Activated naive CD4-positive, alpha-beta T cell treated with anti-CD3 and anti-CD28 coated beads, Interleukin-2, amount 50 U/mL, for 24 hours (primary cell): ENCODE results near the gene RPL13A.
"Not testable (repeated sequence)": the region's sequence is repeated elsewhere in the genome, so short reads cannot be mapped to it uniquely, and the experiment has no call there.

ENCODE experiments used
- H3K27ac Mint-ChIP-seq: one replicate; pipeline ENCODE4 v1.8.0; 2021; ENCODE audit warnings: mild to moderate bottlenecking, mixed read lengths
- H3K27me3 Mint-ChIP-seq: one replicate; pipeline ENCODE4 v1.8.0; 2021; ENCODE audit warnings: mixed read lengths
- H3K36me3 Mint-ChIP-seq: one replicate; pipeline ENCODE4 v1.8.0; 2021; ENCODE audit warnings: mixed read lengths
- H3K4me1 Mint-ChIP-seq: one replicate; pipeline ENCODE4 v1.8.0; 2021; ENCODE audit warnings: mixed read lengths
- H3K4me3 Mint-ChIP-seq: one replicate; pipeline ENCODE4 v1.8.0; 2021; ENCODE audit warnings: mild to moderate bottlenecking, mixed read lengths
- H3K9me3 Mint-ChIP-seq: one replicate; pipeline ENCODE4 v1.8.0; 2021; ENCODE audit warnings: mixed read lengths

RPL13A gene

DNA sequence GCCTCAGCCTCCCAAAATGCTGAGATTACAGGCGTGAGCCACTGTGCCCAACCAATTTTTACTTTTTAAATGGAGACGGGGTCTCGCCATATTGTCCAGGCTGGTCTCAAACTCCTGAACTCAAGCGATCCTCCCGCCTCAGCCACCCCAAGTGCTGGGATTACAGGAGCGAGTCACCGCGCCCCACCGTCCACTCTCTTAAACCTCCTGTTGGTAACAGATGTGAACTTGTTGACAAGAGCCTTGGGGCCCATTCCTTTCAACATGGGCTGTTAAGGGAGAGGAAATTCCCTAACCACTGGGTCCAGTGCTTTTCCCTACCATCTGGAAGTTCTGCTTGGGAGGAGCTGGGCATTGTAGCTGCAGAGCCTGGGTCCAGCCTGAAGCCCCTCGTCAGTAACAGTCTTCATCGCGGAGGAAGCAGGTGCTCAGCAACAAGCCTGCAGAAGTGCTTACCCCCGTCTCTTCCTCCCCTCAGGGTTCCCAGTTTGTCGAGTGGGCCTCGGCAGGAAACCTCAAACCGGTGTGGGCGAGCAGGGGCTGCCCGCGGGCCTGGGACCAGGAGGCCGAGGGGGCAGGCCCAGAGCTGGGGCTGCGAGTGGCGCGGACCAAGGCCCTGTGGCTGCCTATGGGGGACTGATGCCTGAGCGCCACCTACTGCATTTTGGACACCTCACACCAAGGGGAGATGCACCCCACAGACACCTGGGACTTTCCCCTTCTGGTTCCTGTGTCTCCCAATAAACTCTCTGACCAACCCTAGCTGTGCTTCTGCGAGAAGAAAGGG lies 17.4 kb upstream of the RPL13A start:
- H3K4me1 Mint-ChIP-seq, result peaks cover 49% of the 10 kb centered on the region
- no peaks in the 10 kb centered on the region for H3K9me3 Mint-ChIP-seq

DNA sequence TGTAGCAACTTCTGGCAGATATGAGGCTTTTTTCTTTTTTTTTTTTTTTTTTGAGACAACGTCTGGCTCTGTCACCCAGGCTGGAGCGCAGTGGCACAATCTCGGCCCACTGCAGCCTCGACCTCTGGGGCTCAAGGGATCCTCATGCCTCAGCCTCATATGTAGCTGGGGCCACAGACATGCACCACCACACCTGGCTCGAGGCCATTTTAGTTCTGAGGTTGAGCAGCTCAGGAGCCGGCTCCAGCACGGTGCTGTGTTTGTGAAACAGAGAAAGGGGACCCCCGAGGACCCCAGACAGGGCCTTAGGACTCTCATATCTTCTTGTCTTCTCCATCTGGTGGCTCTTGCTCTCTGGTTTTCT lies 16.8 kb upstream of the RPL13A start:
- H3K36me3 Mint-ChIP-seq, result no peaks in the 10 kb centered on the region
- peaks cover 55% of the 10 kb centered on the region for H3K4me1 Mint-ChIP-seq
- H3K27ac Mint-ChIP-seq, result peak overlapping the region; percentile 68
- peak overlapping the region; percentile 36 for H3K4me3 Mint-ChIP-seq
- H3K9me3 Mint-ChIP-seq, result no peaks in the 10 kb centered on the region
- H3K27me3 Mint-ChIP-seq, result no peaks in the 10 kb centered on the region

More for the DNA sequence above, 17.4 kb upstream of the RPL13A start:
- Mint-ChIP-seq H3K27ac (peak overlapping the region; percentile 68), H3K36me3 (no peaks in the 10 kb centered on the region), H3K4me3 (peak overlapping the region; percentile 36), H3K27me3 (no peaks in the 10 kb centered on the region)

DNA sequence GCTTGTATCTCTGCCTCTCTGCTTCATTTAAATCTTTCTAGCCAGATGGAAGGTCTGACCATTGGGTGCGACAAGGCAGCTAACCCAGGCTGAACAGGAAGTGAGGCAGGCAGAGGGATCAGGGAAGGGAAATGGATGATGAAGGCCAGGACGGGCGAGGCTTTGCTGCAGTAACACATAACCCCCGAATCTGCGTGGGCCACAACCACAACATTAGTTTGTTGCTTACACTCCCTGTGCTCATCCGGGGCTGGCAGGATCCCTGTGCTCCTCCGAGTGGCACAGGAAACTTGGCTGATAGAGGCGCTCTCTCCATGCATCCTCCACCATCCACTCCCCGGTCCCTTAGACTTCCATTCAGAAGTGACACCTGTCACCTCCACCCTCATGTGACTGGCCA lies 14.5 kb upstream of the RPL13A start:
- Mint-ChIP-seq H3K27ac (peak overlapping the region; percentile 98), H3K4me3 (peak overlapping the region; percentile 96), H3K4me1 (peaks cover 66% of the 10 kb centered on the region), H3K36me3 (peaks cover 3% of the 10 kb centered on the region), H3K9me3 (no peaks in the 10 kb centered on the region), H3K27me3 (no peaks in the 10 kb centered on the region)

DNA sequence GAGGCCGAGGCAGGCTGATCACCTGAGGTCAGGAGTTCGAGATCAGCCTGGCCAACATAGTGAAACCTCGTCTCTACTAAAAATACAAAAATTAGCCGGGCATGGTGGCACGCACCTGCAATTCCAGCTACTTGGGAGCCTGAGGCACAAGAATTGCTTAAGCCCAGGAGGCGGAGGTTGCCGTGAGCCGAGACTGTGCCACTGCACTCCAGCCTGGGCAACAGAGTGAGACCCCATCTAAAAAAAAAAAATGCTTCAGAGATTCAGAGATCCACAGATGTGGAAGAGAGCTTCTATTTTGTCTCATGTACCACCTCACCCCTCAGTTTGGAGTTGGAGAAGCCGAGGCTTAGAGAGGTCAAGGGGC lies 13.9 kb upstream of the RPL13A start:
- H3K4me3 Mint-ChIP-seq, result peak overlapping the region; percentile 96
- H3K36me3 Mint-ChIP-seq, H3K9me3 Mint-ChIP-seq, H3K27me3 Mint-ChIP-seq: not testable (repeated sequence)
- peaks cover 65% of the 10 kb centered on the region for H3K4me1 Mint-ChIP-seq
- peak overlapping the region; percentile 98 for H3K27ac Mint-ChIP-seq

DNA sequence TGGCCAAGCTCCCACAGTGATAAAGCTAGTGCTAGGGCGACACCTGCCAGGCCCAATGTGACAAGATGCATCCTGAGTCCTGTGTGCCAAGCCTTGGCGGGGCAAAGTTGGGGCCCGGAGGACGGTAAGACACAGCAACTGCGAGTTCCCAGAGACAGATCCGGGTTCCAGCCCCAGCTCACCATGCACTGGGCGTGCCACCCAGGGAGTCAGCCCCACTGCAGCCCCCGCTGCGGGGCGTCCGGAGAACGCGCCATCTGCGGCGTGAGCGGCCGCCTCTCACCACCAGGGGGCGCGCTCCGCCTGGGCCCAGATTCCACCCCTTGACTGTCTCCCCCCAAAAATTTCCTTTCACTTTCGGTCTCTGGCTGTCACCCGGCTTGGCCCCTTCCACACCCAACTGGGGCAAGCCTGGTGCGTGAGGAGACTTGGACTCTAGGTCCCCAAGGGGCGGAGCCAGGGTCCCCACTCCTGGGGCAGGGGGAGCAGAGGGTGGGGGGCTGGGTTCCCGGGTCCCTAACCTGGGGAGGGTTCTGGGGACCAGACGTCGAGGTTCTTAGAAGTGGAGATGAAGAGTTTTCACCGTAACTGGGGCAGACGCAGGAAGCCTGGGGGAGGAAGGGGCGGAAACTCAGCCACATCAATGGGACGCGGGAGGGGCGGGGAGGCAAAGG lies 13.4 kb upstream of the RPL13A start, which contains the start of gene FLT3LG:
FLT3LG (plus strand) TSS at position 348 of the 674 bp plus-strand sequence. CDS start 425 bp downstream, outside the sequence.
- peaks cover 62% of the 10 kb centered on the region for H3K4me1 Mint-ChIP-seq
- peak within 1 kb of the TSS; percentile 96 for H3K4me3 Mint-ChIP-seq
- no peaks in the 10 kb centered on the region for H3K27me3 Mint-ChIP-seq
- peaks cover 3% of the 10 kb centered on the region for H3K36me3 Mint-ChIP-seq
- no peaks in the 10 kb centered on the region for H3K9me3 Mint-ChIP-seq
- H3K27ac Mint-ChIP-seq, result peak within 1 kb of the TSS; percentile 98

DNA sequence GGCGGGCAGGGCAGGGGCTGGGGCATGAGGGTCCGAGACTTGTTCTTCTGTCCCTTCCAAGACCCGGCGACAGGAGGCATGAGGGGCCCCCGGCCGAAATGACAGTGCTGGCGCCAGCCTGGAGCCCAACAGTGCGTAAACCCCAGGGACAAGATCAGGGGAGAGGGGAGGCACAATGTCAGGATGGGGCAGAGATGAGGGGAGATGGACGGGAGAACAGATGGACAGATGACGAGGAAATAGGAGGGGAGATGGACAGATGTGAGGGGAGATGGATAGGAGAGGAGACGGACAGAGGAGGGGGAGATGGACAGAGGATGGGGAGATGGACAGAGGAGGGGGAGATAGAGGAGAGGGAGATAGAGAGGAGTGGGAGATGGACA lies 12.9 kb upstream of the RPL13A start:
- Mint-ChIP-seq H3K4me3 (peak overlapping the region; percentile 96), H3K4me1 (peaks cover 59% of the 10 kb centered on the region), H3K27ac (peak overlapping the region; percentile 98), H3K9me3 (no peaks in the 10 kb centered on the region), H3K27me3 (no peaks in the 10 kb centered on the region), H3K36me3 (peaks cover 3% of the 10 kb centered on the region)

DNA sequence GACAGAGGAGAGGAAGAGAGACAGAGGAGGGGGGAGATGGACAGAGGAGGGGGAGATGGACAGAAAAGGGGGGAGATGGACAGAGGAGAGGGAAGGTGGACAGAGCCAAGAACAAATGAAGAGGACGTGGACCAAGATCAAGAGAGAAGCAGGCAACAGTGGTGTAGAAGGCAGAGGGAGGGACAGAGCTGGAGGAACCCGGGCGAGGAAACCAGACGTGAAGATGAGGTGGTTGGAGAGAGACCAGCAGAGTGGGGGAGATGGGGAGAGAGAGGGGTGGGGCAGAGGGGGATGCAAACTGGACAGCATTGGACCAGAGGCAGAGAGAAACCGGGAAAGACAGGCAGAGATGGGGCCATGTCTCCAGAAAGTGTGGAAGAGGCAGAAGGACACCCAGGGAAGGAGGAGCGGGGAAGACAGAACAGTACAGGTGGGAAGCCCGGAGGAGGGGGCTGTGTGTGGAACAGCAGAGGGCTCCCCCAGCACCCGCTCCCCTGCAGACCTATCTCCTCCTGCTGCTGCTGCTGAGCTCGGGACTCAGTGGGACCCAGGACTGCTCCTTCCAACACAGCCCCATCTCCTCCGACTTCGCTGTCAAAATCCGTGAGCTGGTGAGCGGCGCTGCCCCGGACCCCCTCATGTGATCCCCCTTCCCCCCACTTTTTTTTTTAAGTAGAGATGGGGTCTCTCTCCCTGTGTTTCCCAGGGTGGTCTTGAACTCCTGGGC lies 12.1 kb upstream of the RPL13A start:
- H3K36me3 Mint-ChIP-seq, result peaks cover 3% of the 10 kb centered on the region
- peak overlapping the region; percentile 98 for H3K27ac Mint-ChIP-seq
- H3K27me3 Mint-ChIP-seq, result no peaks in the 10 kb centered on the region
- H3K4me3 Mint-ChIP-seq, result peak overlapping the region; percentile 96
- peaks cover 51% of the 10 kb centered on the region for H3K4me1 Mint-ChIP-seq
- H3K9me3 Mint-ChIP-seq, result no peaks in the 10 kb centered on the region

DNA sequence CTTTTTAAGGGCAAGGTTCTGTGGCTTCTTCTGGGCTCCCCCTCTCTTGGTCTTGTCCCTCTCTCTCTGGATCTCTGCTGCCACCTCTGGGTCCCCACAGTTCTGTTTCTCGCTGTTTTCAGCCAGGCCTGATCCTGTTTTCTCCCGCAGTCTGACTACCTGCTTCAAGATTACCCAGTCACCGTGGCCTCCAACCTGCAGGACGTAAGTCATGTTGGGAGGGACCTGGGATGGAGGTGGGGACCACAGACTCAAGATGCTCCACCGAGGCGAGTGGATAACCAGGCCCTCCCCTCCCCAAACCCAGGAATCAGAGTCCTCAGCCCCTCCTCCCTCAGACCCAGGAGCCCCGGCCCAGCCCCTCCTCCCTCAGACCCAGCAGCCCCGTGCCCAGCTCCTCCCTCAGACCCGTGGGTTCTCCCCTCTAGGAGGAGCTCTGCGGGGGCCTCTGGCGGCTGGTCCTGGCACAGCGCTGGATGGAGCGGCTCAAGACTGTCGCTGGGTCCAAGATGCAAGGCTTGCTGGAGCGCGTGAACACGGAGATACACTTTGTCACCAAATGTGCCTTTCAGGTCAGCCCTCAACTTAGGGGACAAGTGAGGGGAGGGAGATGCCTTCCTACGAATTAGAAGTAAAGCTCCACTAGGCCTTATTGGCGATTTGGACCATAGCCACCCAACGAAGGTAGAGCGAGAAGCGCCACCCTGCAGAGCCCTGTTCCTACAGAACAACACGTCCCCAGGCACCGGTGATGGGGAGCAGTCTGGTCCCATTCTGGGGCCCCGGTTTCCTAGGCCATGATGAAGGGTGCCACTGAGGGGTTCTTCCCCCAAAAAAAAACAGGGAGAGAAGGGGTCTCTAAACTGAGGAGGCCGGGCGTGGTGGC lies 11.2 kb upstream of the RPL13A start:
- H3K36me3 Mint-ChIP-seq, result peaks cover 3% of the 10 kb centered on the region
- H3K9me3 Mint-ChIP-seq, result no peaks in the 10 kb centered on the region
- H3K27ac Mint-ChIP-seq, result peak overlapping the region; percentile 98
- H3K4me1 Mint-ChIP-seq, result peaks cover 47% of the 10 kb centered on the region
- no peaks in the 10 kb centered on the region for H3K27me3 Mint-ChIP-seq
- peak overlapping the region; percentile 96 for H3K4me3 Mint-ChIP-seq

DNA sequence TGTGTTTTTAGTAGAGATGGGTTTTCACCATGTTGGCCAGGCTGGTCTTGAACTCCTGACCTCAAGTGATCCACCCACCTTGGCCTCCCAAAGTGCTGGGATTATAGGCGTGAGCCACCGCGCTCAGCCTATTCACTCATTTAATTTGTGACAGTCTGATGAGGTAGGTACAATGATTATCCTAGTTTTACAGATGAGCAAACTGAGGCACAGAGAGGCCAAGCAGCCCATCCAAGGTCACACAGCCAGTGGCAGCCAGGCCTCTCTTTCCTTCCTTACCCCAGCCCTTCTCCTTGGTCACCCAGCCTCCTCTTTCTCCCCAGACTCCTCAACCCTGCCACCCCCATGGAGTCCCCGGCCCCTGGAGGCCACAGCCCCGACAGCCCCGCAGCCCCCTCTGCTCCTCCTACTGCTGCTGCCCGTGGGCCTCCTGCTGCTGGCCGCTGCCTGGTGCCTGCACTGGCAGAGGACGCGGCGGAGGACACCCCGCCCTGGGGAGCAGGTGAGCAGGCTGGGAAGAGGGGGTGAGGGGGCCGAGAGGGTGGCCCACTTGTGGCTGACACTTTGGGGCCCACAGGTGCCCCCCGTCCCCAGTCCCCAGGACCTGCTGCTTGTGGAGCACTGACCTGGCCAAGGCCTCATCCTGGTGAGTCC lies 7.3 kb upstream of the RPL13A start:
- peak overlapping the region; percentile 59 for H3K27ac Mint-ChIP-seq
- peaks cover 25% of the 10 kb centered on the region for H3K4me1 Mint-ChIP-seq
- no peaks in the 10 kb centered on the region for H3K27me3 Mint-ChIP-seq
- no peak overlapping the region for H3K4me3 Mint-ChIP-seq
- H3K36me3 Mint-ChIP-seq, result peaks cover 3% of the 10 kb centered on the region
- no peaks in the 10 kb centered on the region for H3K9me3 Mint-ChIP-seq

DNA sequence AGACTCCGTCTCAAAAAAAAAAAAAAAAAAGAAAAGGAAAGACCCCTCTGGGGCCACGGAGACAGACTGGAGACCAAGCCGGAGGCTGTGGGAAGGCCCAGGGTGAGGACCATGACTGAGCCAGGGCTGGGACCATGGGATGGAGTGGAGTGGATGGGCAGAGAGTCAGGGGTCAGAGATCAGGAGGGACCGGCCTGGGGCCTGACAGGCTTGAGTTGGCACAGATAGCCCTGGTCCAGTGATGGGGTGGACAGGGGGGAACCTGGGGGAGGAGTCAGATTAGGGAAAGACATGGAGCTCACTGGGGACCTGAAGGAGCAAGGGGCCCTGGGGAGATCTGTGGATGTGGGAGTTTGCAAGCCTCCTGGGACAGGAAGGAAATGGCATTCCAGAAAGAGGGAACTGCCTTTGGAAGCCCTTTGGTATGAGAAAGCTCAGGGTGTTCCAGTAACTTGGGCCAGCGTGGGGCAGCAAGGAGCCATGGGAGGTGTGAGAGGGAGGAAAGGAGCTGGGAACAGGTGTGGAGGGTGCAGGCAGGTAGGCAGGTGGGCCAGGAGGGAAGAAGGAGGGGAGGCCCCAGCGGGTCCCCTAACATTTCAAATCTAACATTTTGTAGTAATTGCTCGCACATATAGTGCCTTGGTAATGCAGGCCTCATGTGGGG lies 6.3 kb upstream of the RPL13A start:
- Mint-ChIP-seq H3K4me1 (peaks cover 15% of the 10 kb centered on the region), H3K9me3 (no peaks in the 10 kb centered on the region), H3K27me3 (no peaks in the 10 kb centered on the region), H3K4me3 (no peak overlapping the region), H3K27ac (no peak overlapping the region), H3K36me3 (peaks cover 4% of the 10 kb centered on the region)

DNA sequence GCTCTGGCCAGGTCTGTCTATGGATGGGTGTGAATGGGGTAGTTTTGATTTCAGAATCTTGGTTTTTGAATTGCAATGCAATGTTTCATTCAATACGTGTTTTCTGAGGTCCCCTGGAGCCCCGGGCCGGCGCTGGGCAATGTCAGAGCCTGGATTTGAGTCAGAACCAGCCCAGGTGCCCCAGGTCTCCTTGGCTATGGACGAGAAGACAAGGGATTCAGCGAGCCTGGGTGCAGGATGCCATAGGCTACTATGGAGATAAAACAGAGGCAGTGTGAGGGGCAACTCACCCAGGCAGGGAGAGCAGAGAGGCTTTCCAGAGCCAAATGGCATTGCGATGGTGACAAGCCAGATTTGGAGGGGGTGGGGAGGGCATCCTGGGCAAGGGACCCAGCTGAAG lies 1.2 kb upstream of the RPL13A start:
- Mint-ChIP-seq H3K9me3 (no peaks in the 10 kb centered on the region), H3K4me1 (peaks cover 23% of the 10 kb centered on the region), H3K27ac (peak overlapping the region; percentile 88), H3K27me3 (no peaks in the 10 kb centered on the region), H3K4me3 (peak overlapping the region; percentile 26), H3K36me3 (peaks cover 36% of the 10 kb centered on the region)

DNA sequence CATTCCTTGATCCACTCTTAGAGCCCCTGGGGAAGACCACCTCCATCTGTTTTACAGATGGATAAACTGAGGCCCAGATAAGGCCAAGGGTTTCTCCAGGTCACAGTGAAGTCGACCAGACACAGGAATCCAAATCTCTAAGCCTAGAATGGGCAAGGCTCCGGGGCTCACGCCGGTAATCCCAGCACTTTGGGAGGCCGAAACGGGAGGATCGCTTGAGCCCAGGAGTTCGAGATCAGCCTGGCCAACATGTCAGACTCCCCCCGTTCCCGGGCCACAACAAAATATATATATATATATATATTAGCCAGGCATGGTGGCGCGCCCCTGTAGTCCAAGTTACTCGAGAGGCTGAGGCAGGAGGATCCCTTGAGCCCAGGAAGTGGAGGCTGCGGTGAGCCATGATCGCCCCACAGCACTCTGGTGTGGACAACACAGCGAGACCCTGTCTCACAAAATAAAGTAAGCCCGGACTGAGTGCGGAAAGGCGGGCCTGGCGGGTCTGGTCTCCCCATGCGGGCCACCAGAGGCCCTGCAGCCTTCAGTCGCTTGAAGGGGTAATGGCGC lies 615 bp upstream of the RPL13A start:
- Mint-ChIP-seq H3K4me1 (peaks cover 21% of the 10 kb centered on the region), H3K27me3 (no peaks in the 10 kb centered on the region), H3K9me3 (no peaks in the 10 kb centered on the region), H3K27ac (peak overlapping the region; percentile 99), H3K4me3 (peak overlapping the region; percentile 94), H3K36me3 (peaks cover 36% of the 10 kb centered on the region)

DNA sequence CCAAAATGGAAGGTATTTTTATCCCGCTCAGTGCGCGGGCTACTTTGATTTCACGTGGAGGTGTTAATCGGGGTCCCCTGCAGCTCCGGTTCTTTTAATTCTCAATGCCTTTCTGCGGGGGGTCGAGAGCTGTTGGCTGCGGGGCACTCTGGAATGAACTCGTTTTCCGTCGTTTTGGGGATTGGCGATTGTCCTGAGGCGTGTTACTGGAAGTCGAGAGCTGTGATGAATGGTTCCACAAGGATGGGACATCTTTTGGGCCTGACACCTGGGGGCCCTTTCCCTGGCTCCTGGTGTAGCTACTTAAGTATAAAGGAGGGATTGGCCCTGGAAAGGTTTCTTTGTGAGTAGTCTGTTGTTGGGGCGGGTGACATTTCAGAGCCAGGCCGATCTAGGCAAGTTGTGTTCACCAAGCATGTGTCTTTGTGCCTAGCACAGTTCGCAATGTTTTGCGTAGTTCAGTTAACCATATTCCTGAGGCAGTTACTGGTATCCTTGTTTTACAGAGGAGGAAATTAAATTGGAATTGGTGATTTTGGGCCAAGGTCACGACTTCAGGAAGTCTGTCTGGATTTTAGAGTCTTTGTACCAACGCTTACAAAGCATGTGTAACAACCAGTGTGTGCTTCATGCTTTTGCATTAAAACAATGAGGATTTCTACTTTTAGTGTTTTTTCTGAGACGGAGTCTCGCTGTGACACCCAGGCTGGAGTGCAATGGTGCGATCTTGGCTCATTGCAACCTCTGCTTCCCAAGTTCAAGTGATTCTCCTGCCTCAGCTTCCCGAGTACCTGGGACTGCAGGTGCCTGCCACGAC lies 846 bp downstream of the RPL13A start:
- peak overlapping the region; percentile 99 for H3K27ac Mint-ChIP-seq
- H3K36me3 Mint-ChIP-seq, result peaks cover 41% of the 10 kb centered on the region
- H3K27me3 Mint-ChIP-seq, result no peaks in the 10 kb centered on the region
- H3K4me1 Mint-ChIP-seq, result peaks cover 32% of the 10 kb centered on the region
- H3K4me3 Mint-ChIP-seq, result peak overlapping the region; percentile 94
- H3K9me3 Mint-ChIP-seq, result no peaks in the 10 kb centered on the region
